ENCODE measurements around the gene RNF32. TPM values are rescaled to one million over a fixed set of nuclear protein-coding genes. Genes with fewer than 3 reads are reported as not detected.
"Not testable (repeated sequence)": the region's sequence is repeated elsewhere in the genome, so short reads cannot be mapped to it uniquely, and the experiment has no call there.

Gene RNF32
- total RNA-seq, 1 donor from 2014 or later, result 0.92 TPM

DNA sequence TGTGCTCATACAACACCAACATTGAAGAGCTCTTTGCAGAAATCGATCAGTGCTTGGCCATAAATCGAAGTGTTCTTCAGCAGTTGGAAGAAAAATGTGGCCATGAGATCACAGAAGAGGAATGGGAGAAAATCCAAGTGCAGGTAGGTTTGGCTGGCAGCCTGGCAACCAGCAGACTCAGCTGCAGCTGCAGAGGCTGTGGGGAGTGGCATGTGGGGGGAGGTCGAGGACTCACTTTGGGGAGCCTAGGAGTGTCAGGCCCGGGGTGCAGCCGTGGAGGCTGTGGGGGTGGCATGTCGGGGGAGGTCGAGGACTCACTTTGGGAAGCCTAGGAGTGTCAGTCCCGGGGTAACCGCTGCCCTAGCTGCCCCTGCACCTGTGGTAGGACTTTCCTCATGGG, 35.1 kb downstream of the RNF32 start:
- no peak for DNase-seq

GRCh38 chr7:156676263-156676662, 35.7 kb downstream of the RNF32 start:
- DNase-seq, result no peak

DNA sequence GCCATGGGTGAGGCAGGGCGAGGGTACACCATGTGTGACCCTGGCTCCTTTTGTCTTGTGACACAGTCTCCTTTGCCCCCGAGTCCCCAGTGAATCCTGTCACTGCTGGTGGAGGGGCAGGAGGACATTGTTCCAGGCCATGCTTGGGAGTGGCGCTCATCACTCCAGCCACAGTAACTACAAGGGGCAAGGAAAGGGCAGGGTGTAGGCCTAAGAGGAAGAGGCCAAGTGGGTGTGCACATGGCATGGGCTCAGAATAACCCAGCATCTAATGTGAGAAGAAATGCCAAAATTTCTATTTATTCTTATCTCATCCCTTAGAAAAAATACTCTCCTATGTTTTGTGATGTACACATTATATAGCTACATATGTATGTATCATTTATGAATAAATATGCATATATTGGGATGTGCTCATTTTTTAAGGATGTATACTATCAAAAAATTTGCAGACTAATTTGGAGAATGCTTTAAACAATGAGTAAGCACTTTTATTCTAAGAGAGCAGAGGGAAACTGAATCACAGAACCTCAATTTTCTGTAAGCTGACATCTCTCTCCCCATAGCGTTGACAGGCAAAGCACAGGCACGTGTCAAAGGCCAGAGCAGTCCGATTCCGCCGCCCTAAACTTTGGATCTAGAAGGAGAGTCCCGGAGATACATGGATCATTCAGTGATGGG, 36.9 kb downstream of the RNF32 start:
- DNase-seq, result no peak

GRCh38 chr7:156680281-156680680, 39.7 kb downstream of the RNF32 start:
- no peak for DNase-seq

GRCh38 chr7:156682928-156683327, 42.4 kb downstream of the RNF32 start:
- no peak for DNase-seq

DNA sequence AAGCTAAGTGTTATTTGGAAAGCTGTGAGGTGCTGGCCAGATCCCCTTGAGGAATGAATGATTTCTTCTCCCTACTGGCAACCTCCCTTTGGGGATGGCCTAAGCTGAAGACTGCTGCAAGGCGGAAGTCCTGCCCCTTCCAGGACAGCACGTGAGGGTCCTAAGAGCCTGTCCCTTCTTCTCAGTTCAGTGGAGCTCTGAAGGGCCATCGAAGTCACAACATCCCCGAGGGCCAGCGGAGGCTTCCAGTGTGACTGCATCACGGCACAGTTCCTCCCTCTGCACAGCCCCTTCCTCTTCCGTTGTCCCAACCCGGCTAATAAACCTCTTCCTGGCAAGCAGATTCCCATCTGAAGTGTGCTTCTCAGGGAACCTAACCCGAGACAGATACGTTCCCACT, 43.7 kb downstream of the RNF32 start:
- no peak for DNase-seq

GRCh38 chr7:156684661-156685060, 44.1 kb downstream of the RNF32 start:
- no peak for DNase-seq

DNA sequence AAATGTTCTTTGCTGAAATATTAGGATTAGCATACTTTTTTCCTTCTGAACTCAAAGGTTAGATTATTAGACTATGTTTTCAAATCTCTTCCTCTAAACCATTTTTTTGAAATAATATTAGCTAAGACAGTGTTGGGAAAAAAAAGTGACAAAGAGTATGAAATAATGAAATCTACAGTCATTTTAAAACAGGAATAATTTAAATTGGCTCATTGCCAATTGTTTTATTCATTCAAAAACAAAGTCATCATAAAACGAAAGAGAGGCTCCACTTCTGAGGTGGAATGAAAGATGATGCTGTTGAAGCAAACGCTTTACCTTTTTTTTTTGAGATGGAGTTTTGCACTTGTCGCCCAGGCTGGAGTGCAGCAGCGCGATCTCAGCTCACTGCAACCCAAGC, 51.2 kb downstream of the RNF32 start:
- DNase-seq, result no peak

GRCh38 chr7:156692849-156693248, 52.3 kb downstream of the RNF32 start:
- DNase-seq, result no peak

- DNase-seq, result no peak
Observed at GRCh38 chr7:156693627-156694026, 53.1 kb downstream of the RNF32 start.

DNA sequence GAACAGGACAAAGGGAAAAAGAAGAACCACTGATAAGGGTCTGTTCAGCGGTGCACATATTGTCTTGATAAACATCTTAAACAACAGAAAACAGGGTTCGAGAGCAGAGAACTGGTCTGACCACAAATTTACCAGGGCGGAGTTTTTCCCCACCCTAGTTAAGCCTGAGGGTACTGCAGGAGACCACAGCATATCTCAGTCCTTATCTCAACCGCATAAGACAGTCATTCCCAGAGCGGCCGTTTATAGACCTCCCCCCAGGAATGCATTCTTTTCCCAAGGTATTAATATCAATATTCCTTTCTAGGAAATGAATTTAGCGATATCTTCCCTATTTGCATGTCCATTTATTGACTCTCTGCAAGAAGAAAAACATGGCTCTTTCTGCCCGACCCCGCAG, 56.7 kb downstream of the RNF32 start:
- DNase-seq, result not testable (repeated sequence)

GRCh38 chr7:156698512-156698911, 57.9 kb downstream of the RNF32 start:
- DNase-seq, result not testable (repeated sequence)

DNA sequence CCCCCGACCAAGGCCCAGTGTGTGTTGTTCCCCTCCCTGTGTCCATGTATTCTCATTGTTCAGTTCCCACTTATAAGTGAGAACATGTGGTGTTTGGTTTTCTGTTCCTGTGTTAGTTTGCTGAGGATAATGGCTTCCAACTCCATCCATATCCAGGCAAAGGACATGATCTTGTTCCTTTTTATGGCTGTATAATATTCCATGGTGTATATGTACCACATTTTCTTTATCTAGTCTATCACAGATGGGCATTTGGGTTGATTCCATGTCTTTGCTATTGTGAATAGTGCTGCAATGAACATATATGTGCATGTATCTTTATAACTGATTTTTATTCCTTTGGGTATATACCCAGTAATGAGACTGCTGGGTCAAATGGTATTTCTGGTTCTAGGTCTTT, 61.2 kb downstream of the RNF32 start:
- DNase-seq, result not testable (repeated sequence)

DNA sequence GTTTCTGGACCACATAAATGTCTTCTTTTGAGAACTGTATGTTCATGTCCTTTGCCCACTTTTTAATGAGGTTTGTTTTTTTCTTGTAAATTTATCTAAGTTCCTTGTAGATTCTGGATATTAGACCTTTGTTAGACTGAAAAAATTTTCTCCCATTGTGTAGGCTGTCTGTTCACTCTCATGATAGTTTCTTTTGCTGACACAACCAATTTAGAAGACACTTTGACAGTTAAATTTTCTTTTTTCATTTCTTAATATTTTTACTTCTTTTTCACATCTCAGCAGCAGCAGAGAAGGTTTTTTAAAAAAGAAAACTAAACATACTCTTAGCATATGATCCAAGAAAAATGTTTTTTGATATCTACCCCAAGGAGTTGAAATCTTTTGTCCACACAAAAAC, 61.8 kb downstream of the RNF32 start:
- no peak for DNase-seq

DNA sequence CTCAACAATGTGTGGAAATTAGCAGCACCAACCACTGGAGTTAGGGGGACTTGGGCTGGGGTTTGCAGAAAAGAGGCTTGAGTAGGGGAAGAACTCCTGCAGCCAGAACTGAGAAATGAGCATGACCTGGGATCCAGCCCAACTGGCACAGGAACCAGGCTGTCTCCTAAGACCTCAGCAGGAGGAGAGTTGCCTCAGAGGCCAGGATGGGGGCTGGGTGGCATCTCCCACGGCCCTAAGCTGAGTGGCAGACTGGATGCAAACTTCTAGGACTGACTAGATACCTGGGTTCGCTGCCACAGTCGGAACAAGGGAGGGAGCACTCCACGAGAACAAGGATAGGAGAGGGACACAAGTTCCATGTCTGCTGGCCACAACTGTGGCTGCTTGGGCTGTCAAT, 62.6 kb downstream of the RNF32 start:
- no peak for DNase-seq

DNA sequence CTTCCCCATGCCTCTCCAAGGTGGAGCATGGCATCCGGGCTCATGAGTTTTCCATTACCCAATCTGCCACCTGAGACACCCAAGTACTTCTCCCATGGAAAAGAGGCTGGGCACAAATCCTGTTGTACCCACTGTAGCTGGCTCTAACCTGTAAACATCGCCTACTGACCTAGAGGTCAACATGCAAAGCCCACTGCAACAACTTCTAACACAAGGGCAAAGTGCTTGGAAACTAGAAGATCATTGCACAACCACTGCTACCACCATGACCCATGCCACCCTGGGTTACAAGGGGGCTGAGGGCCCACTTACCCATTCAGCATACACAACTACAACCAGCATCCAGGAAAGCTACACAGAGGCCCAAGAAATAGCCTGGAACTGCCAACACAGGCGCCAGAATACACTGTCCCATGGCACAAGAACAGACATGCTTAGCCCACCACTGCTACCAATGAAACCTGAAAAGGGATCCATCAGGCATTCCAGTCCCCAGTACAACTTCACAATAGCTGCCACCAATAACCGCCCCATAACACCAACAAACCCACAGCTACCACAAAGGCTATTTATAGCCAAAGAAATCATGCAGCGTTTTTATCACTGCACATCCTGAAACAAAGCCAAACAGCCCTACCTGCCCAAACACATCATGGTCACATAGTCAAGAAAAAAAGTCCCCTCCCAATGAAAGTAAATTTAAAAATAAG, 63.4 kb downstream of the RNF32 start:
- no peak for DNase-seq

DNA sequence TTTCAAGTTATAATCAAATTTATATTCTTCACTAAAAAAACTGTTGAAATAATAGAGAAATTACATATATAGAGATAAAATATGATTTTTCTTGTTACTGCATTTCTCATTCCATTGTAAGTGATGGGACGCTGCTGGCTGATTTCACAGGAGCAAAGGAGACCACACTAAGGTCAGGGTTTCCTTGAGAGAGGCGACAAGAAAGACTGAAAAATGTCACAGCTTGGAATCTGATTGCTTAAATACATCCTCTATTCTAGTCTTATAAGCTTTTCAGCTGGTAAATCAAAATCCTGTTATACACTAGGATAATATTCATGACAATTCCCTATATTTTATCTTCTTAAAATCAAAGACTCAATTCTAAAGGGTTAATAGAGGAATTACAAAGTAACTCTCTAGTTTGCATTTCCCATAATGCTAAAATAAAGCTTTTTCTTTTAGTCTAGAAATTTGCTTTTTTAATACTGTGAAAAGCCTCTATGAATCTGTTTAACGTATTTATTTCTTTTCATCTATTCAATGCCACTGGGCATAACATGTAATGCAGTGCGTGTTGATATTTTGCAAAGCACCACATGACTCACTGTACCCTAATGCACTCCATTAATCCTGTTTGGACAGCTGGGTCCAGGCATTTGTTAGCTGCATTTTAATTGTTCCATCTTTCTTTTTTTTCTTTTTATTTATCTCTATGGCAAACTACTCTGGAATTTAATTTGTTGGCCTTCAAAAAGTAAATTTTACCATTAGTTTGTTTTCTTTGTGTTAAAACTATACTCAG, 81.7 kb downstream of the RNF32 start:
- DNase-seq, result peak; percentile 12

GRCh38 chr7:156725073-156725472, 84.5 kb downstream of the RNF32 start:
- no peak for DNase-seq

DNA sequence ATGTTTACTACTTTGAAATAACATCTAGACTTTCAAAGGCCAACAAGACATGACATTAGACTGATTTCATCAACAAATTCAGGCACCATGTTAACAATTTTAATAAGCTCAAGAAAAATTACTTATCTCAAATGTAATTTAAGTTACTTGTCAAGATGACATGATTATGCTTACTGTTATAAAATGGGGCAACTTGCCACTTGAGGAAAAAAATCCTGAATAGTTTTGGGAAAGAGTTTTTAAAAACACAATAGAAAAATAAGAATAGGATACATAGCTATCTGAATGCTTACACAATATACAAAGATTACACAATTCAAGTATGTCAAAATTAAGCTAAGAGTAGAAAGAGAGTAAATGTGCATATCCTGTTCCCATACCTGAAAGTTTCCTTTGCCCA, 85.4 kb downstream of the RNF32 start:
- no peak for DNase-seq

Measured in tongue (tissue), 2 donors.